Neural cell (in vitro differentiated cells): Measurements from ENCODE around the gene CACNA1C.

Source experiments
- CTCF ChIP-seq: fragments of 450-650 bp; IDR thresholded peaks from 2 replicates; pipeline ENCODE4 v1.5.1; 2014; ENCODE audit warnings: antibody characterized with exemption, mild to moderate bottlenecking, moderate library complexity; ENCODE audit not compliant: poor library complexity, severe bottlenecking
- EZH2 ChIP-seq: fragments of 200-600, 300-800 bp; shearing (Covaris generic), sonication (generic); IDR thresholded peaks from 2 replicates; pipeline ENCODE4 v1.6.1; 2014; ENCODE audit warnings: antibody characterized with exemption, low read length, borderline replicate concordance, mild to moderate bottlenecking; ENCODE audit not compliant: insufficient read depth, poor library complexity, severe bottlenecking
- MXI1 ChIP-seq: fragments of 450-650 bp; conservative IDR thresholded peaks from 2 replicates; pipeline ENCODE4 v1.6.1; 2014; ENCODE audit warnings: antibody characterized with exemption, mild to moderate bottlenecking; ENCODE audit not compliant: poor library complexity, severe bottlenecking
- RAD21 ChIP-seq: fragments of 450-650 bp; conservative IDR thresholded peaks from 2 replicates; pipeline ENCODE4 v1.6.1; 2014; ENCODE audit warnings: antibody characterized with exemption, mild to moderate bottlenecking, moderate library complexity
- SMC3 ChIP-seq: fragments of 450-650 bp; conservative IDR thresholded peaks from 2 replicates; pipeline ENCODE4 v1.6.1; 2014; ENCODE audit warnings: antibody characterized with exemption, mild to moderate bottlenecking, moderate library complexity; ENCODE audit not compliant: poor library complexity

DNA sequence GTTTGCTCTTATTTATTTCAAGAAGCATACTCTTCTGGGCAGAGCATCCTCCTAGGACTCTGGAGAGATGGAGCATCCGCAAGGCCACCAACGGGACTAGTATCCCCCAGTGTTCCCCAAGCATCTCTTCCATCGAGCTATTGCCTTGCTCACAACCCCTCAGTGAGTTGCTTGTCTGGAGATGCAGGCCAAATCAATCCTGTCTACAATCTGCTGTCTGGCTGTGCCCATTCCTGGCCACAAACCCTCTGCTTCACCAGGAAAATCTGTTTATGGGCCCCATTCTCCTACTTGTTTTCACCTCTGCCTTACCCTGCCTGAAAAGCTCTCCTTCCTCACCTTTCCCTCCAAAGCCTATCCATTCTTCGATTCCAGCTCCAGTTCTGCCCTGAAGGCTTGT lies 219.2 kb downstream of the CACNA1C start:
- no peak for TF ChIP-seq CTCF
- no peak for TF ChIP-seq RAD21
- TF ChIP-seq SMC3, result no peak
- TF ChIP-seq EZH2, result no peak
- TF ChIP-seq MXI1, result no peak
